Measurements from ENCODE around the gene GRK2.

DNA sequence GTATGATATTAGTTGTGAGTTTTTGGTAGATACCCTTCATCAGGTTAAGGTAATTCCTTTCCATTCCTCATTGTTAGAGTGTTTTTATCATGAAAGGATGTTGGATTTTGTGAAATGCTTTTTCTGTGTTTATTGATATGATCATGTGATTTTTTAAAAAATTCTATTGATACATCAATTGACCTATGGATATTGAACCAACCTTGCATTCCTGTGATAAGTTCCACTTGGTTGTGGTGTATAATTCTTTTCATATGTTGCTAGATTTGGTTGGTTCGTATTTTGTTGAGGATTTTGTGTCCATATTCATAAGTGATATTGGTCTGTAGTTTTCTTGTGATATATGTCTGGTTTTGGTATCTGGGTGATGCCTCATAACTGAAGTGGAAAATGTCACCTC is 29.6 kb downstream of the GRK2 start:
- TF ChIP-seq, protein P1, sequence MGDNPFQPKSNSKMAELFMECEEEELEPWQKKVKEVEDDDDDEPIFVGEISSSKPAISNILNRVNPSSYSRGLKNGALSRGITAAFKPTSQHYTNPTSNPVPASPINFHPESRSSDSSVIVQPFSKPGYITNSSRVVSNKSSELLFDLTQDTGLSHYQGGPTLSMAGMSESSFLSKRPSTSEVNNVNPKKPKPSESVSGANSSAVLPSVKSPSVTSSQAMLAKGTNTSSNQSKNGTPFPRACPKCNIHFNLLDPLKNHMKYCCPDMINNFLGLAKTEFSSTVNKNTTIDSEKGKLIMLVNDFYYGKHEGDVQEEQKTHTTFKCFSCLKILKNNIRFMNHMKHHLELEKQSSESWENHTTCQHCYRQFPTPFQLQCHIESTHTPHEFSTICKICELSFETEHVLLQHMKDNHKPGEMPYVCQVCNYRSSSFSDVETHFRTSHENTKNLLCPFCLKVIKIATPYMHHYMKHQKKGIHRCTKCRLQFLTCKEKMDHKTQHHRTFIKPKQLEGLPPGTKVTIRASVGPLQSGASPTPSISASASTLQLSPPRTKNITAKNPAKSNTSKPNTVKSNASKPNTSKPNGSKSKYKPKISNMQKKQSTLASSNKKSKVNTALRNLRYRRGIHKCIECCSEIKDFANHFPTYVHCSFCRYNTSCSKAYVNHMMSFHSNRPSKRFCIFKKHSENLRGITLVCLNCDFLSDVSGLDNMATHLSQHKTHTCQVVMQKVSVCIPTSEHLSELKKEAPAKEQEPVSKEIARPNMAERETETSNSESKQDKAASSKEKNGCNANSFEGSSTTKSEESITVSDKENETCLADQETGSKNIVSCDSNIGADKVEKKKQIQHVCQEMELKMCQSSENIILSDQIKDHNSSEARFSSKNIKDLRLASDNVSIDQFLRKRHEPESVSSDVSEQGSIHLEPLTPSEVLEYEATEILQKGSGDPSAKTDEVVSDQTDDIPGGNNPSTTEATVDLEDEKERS (CRISPR knock-in tag; IDR thresholded peaks at IDR 0.05), result no peak
- TF ChIP-seq CEBPG (CRISPR knock-in tag; IDR thresholded peaks at IDR 0.05) (no peak), ZFX (CRISPR knock-in tag; IDR thresholded peaks at IDR 0.05; ENCODE audit: low read depth) (no peak), NR2C2 (CRISPR knock-in tag; IDR thresholded peaks at IDR 0.05; ENCODE audit: borderline replicate concordance) (no peak), ISL2 (CRISPR knock-in tag; IDR thresholded peaks at IDR 0.05) (no peak), ZIK1 (CRISPR knock-in tag; IDR thresholded peaks at IDR 0.05; ENCODE audit: borderline replicate concordance, low read depth) (no peak), HNF4A (CRISPR knock-in tag; IDR thresholded peaks at IDR 0.05) (no peak), SRF (IDR thresholded peaks at IDR 0.05; ENCODE audit: low read depth, low read length) (no peak), TAF1 (CRISPR knock-in tag; IDR thresholded peaks at IDR 0.05) (no peak), GPN1 (CRISPR knock-in tag; IDR thresholded peaks at IDR 0.05; ENCODE audit: borderline replicate concordance) (no peak)
- TF ChIP-seq, protein P2, sequence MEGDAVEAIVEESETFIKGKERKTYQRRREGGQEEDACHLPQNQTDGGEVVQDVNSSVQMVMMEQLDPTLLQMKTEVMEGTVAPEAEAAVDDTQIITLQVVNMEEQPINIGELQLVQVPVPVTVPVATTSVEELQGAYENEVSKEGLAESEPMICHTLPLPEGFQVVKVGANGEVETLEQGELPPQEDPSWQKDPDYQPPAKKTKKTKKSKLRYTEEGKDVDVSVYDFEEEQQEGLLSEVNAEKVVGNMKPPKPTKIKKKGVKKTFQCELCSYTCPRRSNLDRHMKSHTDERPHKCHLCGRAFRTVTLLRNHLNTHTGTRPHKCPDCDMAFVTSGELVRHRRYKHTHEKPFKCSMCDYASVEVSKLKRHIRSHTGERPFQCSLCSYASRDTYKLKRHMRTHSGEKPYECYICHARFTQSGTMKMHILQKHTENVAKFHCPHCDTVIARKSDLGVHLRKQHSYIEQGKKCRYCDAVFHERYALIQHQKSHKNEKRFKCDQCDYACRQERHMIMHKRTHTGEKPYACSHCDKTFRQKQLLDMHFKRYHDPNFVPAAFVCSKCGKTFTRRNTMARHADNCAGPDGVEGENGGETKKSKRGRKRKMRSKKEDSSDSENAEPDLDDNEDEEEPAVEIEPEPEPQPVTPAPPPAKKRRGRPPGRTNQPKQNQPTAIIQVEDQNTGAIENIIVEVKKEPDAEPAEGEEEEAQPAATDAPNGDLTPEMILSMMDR (CRISPR knock-in tag; IDR thresholded peaks at IDR 0.05), result no peak
- TF ChIP-seq, protein P3, sequence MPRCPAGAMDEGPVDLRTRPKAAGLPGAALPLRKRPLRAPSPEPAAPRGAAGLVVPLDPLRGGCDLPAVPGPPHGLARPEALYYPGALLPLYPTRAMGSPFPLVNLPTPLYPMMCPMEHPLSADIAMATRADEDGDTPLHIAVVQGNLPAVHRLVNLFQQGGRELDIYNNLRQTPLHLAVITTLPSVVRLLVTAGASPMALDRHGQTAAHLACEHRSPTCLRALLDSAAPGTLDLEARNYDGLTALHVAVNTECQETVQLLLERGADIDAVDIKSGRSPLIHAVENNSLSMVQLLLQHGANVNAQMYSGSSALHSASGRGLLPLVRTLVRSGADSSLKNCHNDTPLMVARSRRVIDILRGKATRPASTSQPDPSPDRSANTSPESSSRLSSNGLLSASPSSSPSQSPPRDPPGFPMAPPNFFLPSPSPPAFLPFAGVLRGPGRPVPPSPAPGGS (CRISPR knock-in tag; IDR thresholded peaks at IDR 0.05), result no peak
- TF ChIP-seq, protein P4, sequence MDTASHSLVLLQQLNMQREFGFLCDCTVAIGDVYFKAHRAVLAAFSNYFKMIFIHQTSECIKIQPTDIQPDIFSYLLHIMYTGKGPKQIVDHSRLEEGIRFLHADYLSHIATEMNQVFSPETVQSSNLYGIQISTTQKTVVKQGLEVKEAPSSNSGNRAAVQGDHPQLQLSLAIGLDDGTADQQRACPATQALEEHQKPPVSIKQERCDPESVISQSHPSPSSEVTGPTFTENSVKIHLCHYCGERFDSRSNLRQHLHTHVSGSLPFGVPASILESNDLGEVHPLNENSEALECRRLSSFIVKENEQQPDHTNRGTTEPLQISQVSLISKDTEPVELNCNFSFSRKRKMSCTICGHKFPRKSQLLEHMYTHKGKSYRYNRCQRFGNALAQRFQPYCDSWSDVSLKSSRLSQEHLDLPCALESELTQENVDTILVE (CRISPR knock-in tag; IDR thresholded peaks at IDR 0.05), result no peak
- TF ChIP-seq, protein P5, sequence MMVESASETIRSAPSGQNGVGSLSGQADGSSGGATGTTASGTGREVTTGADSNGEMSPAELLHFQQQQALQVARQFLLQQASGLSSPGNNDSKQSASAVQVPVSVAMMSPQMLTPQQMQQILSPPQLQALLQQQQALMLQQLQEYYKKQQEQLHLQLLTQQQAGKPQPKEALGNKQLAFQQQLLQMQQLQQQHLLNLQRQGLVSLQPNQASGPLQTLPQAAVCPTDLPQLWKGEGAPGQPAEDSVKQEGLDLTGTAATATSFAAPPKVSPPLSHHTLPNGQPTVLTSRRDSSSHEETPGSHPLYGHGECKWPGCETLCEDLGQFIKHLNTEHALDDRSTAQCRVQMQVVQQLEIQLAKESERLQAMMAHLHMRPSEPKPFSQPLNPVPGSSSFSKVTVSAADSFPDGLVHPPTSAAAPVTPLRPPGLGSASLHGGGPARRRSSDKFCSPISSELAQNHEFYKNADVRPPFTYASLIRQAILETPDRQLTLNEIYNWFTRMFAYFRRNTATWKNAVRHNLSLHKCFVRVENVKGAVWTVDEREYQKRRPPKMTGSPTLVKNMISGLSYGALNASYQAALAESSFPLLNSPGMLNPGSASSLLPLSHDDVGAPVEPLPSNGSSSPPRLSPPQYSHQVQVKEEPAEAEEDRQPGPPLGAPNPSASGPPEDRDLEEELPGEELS (CRISPR knock-in tag; IDR thresholded peaks at IDR 0.05), result no peak

All from HepG2 (cell line).